GM18861 (cell line): ENCODE data around the gene SYNCRIP.
"Not testable (repeated sequence)": the region's sequence is repeated elsewhere in the genome, so short reads cannot be mapped to it uniquely, and the experiment has no call there.

ENCODE experiments used
- ATAC-seq: cut with Tn5 transposase; IDR thresholded peaks from one replicate; pipeline ENCODE4 v1.9.1; 2021; ENCODE audit not compliant: unreplicated experiment

SYNCRIP gene

DNA sequence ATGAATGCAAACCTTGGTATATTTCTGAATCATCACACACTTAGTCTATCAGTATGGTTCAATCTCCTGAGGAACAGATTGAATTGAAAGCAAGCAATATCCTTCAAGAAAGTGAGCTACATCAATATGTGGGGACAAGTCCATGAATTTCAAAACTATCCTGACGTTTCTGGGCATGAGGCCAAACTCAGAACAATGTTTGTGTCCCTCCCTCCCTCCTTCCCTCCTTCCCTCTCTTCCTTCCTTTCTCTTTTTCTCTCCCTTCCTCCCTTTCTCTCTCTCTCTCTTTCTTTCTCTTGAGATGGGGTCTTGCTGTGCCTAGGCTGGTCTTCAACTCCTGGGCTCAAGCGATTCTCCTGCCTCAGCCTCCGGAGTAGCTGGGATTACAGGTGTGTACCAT, 27.9 kb upstream of the SYNCRIP start:
- no peak for ATAC-seq

DNA sequence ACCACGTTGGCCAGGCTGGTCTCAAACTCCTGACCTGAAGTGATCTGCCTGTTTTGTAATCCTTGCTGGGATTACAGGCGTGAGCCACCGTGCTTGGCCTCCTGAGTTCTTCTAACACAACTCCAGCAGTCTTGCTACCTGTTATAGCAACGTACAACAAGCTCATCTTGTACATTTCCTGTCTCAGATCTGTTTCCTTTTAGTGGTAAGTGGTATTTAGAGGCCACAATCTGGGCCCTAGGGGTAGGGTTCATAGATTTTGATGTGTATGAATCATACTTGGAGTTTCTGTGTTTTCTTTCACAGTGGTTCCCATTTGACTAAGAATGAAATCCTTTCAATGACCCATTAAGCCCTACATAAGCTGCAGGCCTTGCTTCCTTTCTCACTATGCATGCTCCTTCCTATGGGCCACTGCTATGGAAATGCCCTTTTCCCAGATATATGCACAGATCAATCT, 27.1 kb upstream of the SYNCRIP start:
- peak; percentile 98 for ATAC-seq

DNA sequence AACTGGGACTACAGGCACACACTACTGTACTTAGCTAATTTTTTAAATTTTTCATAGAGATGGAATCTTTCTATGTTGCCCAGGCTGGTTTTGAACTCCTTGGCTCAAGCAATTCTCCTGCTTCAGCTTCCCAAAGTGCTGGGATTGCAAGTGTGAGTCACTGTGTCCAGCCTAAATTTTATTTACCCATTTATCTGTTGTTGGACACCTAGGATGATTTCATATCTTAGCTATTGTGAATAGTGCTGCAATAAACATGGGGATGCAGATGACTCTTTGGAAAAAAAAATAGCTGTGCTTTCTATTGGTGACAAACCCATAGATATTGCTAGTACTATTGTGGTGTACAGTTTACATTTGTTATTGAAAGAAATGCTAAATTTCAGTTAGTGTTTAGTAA, 19.6 kb upstream of the SYNCRIP start:
- no peak for ATAC-seq

DNA sequence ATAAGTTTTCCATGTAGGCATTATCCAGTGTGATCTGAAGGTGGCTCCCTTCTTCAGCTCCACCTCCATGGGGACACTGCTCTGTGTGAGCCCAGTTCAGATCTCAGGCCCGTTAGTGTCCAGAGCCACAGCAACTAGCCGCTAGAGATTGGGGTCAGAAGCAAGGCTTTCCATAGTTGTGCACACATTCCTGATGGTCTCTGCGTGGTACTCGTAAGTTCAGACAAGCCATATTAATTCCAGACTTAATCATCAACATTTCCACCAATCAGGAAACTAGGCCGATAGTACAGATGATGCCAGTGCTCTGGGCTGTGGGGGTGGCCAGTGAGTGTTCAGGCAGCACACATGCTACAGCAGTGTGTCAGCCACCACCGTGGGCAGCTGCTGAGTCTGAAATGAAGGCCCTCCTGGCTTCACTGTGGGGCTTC, 17.5 kb upstream of the SYNCRIP start:
- no peak for ATAC-seq

DNA sequence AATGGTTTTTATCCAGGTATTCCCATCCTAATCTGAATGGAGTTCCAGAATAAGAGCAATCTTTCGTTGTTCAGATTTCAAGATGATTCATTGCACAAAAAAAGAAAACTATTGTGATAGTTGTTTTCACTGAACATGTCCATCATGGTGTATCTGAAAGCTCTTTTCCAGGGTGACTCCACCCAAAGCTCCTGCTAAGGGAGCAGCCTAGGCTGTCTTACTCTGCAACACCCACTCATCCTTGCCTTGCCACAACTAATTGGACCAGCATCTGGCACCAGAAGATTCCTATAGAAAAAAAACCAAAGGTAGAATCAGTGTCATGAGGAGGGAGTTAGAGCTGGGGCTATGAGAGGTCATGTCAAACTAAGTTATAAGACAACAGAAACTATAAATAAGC, 7.9 kb upstream of the SYNCRIP start:
- no peak for ATAC-seq

DNA sequence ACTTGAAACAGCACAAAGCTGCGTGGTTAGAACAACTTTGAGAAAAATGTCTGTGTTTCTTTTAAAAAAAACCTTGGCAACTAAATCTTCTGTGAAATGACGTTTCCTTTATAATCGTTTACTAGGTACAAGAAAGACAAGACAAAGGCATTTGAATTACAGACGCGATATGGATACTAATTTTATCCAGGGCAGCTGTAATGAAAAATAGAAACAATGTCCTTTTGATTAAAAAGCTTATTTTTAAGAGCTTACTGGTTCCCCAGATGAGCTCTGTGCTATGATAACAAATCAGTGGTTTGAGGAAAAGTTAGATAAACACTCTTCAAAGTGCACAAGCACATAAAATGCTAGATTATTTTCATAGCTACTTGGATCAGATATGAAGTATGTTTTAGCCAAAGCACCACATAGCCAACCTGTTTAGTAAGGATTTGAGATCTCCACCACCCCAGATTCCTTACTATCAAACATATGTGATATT, 1.6 kb upstream of the SYNCRIP start:
- no peak for ATAC-seq

DNA sequence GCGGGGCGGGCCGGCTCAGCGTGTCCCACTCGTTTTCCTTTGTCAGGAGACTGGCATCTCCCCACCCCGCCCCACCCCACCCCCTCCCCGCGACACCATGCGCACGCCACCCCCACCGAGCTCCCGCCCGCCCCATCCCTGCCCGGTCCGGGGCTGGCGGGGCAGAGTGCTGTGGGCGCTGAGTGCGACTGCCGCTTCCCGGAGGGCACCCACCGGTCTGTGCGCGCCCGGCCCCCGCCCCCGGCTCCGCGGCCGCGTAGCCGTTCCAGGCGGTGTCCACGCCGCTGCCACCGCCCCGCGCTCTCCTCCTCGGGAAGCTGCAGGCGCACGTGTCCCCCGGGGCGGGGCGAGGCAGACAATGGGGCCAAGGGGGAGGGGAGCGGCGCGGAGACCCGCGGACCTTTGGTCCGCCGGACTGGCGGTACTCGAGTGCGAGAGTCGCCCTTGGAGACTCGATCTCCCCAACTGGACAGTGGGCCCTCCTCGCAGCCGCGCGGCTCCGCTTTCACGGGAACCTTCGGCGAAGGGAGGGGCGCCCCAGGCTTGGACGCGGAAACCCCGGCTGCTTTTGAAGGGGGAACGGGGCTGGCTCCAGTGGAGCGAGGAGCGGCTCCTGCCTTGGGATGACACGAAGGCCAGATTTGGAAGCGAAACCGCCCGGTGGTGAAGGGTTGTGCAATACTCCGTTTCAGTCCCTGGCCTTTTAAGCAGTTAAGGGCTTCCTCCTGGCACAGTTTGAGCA, 1.0 kb upstream of the SYNCRIP start:
- peak; percentile 50 for ATAC-seq

DNA sequence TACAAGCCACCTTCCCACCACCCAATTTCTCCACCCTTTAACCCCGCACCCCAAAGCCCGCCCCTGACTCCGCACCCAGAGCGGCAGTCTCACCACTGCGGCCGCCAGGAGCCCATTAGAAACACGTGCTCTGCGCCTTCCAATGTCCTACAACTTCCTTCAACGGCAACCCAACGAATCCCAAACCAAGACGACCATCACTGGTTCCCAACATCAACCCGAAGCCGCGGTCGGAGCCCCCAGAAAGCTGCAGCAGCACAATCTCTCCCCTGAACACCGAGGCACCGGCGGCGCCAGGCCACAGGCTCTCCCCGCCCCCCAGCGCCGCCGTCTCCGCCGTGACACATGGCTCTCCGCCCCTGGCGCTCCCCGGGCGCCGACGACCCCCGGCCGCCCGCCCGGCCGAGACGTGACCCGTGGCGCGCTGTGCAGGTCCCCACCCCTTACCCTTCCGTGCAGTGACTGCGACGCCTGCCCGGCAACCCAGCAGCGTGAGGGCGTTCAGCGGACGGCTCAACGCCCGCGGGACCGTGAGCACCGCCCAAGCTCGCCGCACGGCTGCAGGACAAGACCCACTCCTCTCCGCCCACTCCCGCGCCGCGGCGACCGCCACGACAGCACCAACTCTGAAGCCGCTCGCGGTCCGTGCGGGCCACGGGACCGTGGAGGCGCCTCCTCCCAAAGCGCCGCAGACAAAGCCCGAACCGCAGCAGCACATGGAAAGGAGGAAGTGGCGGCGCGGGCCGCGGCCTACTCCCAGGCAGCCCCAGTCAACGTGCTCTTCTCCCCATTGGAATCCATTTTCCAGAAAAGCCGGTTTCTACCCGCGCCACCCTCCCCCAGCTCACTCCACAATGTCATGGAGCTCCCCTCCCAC, 551 bp downstream of the SYNCRIP start:
- ATAC-seq = no peak

DNA sequence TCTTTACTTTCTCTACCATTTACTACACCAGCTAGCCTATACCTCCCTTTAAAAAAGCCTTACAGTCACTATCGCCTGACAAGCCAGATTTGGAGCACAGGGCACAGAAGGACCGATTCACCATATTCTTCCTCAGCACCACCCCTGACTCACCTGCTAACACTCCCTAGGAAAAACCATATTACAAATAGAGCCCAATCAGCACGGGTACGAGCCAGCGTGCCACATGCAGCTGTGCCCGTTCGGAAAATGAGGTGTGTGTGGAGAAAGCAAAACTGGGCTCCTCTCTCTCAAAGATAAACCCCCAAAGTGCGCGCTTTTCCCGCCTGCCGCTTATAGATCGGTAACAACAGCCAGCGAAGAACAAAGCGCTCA, 1.2 kb downstream of the SYNCRIP start:
- ATAC-seq = no peak

DNA sequence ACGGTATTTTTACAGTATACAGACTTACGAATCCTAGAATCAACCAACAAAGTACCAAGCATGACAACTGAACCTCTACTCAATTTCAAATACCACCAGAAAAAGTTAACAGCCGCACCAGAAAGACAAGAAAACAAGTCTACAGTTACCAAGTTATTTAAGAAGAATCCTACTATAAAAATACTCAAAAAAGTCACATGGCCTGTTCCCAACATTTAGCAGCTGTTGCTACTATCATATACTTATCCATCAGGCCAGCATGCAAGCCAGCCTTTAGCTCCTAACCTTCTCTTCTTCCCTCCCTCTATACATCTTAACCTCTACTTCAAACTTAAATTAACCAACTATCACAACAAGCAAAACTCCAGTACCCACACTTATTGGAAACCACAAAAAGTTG, 1.9 kb downstream of the SYNCRIP start:
- no peak for ATAC-seq

DNA sequence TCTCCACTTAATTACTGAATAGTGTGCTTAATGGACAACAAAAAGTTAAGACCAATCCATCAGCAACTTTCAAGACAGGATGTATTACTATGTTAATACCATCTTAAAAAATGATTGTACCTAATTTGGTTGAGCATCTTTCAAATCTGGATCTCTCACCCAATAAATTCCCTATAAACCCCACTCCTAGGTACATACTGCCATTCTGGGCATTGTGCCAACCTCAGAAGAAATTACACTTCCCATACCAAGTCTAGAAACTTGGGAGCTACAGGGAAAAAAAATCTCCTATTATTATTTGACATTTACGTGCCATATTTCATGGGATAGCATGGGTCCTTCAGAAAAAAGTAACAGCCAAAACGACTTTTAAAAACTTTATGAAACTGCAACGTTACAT, 5.1 kb downstream of the SYNCRIP start:
- no peak for ATAC-seq

DNA sequence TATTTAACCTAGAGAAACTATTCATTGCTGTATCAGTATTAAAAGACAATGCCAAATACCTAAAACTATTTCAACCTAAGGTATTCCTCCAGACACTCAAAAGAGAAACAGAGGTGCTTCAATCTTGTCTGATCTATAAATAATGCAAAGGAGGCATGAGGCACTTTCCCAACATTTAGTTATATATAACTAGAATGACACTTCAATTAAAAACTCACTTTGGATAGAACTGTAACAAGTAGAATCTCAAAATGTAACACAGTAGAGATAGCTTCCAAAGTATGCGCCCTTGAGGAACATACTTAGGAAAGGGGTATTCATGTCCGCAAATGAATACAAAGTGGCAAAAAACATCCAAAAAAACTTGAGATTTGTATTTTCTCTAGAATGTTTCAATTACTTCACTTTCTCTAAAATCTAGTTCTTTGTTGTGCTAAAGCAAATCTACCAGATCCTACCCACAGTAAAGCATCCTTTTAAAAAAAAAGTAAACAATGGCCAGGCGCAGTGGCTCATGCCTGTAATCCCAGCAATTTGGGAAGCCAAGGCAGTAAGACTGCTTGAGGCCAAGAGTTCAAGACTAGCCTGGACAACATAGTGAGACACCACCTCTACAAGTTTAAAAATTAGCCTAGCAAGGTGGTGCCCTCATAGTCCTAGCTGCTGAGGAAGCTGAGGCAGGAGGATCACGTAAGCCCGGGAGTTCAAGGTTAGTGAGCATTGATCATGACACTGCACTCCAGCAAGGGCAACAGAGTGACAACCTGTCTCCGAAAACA, 10.3 kb downstream of the SYNCRIP start:
- no peak for ATAC-seq

DNA sequence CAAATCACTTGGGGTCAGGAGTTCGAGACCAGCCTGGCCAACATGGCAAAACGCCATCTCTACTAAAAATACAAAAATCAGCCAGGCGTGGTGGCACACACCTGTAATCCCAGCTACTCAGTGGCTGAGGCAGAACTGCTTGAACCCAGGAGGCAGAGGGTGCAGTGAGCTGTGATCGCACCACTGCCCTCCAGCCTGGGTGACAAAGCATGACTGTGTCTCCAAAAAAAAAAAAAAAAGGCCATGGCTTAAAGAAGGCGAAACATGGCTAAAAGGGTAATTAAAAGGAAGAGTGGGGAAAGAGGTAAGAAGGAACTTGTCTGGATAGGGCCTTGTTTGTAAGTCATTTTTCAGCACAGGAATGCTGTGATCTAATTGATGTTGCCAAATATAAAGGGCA, 11.6 kb downstream of the SYNCRIP start:
- not testable (repeated sequence) for ATAC-seq

DNA sequence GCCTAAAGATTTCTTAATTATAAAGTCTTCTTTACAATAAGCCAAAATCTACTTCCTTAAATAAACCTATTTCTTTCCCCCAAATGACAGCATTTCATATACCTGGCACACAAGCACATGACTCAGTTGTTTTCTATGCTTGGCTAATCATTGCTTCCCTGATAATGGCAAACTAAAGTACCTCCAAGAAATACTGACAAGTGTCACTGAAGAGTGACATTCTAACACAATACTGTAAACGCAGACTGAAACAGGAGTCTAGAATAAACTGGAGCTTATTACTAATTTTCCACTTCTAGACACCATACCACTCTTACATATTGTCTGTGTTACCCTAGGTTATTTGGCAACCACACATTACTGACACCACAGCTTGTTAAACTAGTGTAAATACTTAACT, 14.3 kb downstream of the SYNCRIP start:
- ATAC-seq = no peak

DNA sequence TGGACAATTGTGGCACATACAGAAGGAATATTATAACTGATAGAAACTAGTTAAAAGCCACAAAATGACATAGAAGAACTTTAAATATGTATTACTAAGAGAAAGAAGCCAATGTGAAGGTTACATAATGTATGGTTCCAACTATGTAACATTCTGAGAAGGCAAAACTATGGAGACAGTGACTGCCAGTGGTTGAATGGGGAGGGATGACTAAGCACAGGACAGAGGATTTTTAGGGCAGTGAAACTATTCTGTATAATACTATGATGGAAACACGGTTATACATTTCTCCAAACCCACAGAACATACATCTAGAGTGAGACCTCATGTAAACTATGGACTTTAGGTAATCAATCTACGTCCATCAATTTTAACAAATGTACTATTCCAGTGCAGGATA, 22.4 kb downstream of the SYNCRIP start:
- ATAC-seq = no peak

DNA sequence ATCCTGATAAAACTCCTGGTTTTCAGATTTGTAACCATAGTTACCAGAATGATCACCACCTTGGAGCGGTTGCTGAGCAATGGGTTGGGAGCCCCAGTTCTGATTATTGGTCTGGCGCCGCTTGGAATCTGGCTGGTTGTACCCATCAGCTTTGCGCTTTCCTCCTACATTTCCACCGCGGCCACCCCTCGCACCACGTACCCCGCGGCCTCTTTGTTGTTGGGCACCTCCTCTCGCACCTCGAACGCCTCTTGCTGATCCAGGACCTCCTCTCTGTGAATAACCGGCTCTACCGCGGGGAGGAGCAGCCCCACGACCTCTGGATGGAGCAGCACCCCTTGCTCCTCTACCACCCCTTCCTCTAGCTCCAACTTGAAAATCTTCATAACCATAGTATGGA, 27.9 kb downstream of the SYNCRIP start:
- no peak for ATAC-seq

DNA sequence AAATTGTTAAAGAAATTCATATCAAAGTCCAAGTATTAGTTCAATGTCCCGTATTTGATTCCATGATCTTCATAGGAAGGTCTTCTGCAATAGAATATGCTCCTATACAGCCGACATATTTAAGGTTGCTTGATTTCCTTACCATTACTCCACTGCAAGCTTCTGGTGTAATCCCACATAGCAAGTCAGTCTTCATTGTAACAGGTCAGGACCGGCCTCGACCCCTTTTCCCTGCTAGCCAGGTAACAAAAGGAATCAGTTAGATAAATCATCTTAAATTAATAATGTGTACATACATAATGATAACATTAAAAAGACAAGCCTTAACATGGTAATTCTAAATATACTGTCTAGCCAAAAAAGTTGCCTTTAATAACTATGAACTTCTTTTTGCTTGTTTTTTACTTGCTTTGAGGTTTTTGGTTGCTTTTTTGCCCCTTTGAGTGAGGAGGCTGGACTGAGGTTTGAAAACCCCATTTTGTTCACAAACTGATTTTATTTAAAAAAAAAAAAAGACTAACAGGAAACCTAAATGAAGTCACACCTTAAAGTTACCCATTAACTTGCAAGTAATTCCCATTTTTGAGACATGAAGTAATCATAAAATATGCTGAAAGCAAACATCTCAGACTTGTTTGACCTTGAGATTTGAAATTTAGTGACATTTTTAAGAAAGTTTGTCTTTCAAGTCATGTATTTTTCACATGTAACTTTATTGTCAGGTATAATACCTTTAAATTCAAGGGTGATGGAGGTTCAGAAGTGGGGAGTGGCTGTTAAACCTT, 29.8 kb downstream of the SYNCRIP start:
- ATAC-seq = no peak

DNA sequence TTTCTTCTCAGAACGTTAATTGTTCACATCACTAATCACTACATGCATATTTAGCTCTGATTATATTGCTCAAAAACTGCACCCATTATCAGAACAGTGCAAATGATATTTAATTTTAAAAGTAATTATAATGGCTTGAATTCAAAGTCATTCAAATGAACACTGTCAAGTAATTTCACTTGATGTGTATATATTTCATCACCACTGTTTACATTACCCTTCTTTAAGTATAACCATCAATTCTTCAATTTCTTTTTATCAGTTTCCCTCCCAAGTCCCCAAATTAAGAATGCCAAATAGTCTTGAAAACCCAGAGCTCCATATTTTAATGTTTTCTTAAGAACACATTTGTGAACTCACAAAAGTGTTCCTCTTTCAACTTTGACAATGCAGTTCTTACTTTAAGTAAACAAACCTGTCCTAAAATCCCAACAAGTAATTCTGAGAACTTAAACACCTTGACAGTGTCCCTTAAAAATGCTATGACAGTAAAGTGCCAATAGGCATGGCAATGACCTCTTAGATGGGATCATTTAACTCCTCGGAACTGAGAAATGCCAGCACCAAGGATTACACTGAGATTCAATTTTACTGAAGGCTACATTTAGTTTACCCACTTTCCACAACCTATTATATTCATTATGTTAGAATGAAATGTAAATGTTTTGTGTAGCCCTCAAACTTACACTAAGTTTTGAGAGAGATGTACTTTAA, 32.3 kb downstream of the SYNCRIP start:
- ATAC-seq = no peak

DNA sequence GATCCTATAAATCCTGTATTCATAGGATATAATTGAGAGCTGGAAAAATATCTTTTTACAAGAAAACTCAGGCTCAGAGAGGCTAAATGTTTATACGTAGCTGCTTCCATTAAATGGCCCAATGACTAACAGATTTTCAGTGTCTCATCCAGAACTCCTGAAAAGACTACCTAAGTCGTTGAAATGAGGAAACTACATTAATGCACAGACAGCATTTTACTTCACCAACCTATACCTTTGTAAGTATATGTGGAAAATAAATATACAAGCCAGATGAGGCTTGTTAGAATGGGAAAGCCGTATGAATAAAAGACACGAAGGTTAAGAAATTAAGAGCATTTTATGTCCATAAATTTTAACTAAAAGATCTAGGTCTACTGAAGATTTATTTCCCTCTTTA, 40.6 kb downstream of the SYNCRIP start:
- no peak for ATAC-seq

DNA sequence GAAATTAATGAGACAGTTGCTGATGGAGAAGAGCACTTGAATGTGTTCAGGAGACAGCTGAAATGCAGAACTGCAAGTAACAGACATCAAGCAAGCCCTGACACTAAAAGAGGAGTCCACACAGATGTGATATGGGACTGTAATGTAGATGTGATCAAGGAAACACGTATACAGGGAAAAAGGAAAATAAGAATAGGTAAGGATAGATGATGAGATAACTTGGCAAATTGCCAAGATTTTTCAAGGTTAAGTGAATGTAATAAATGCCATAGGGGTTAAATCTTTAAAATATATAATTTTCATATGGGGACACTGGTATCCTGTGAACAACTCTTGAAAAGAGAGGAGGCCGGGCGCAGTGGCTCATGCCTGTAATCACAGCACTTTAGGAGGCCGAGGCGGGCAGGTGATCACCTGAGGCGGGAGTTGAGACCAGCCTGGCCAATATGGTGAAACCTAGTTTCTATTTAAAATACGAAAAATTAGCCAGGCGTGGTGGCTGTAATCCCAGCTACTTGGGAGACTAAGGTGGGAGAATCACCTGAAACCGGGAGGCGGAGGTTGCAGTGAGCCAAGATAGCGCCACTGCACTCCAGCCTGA, 41.9 kb downstream of the SYNCRIP start:
- no peak for ATAC-seq
